ENCODE results near the gene CIDEB. TPM values are rescaled to one million over a fixed set of nuclear protein-coding genes. Genes with fewer than 3 reads are reported as not detected.

CIDEB gene
- total and polyA plus RNA-seq, 2 of the 4 experiments (the other 2 are of a cell fraction) = under 0.01 to 0.19 TPM

GRCh38 chr14:24291446-24292117 is 16.2 kb downstream of the CIDEB start:
- TF ChIP-seq NFE2L2 (IDR thresholded peaks at IDR 0.05; ENCODE audit: low read depth, low read length) (no peak), USF2 (IDR thresholded peaks at IDR 0.05; ENCODE audit: low read depth, low read length) (no peak), MXI1 (IDR thresholded peaks at IDR 0.05; ENCODE audit: borderline replicate concordance, low read depth, low read length) (no peak), FOS (IDR thresholded peaks at IDR 0.05; ENCODE audit: low read depth, low read length) (no peak), CEBPB (IDR thresholded peaks at IDR 0.05; ENCODE audit: low read depth, low read length) (no peak), RCOR1 (IDR thresholded peaks at IDR 0.05; ENCODE audit: insufficient replicate concordance, low read length) (no peak), MAZ (IDR thresholded peaks at IDR 0.05; ENCODE audit: borderline replicate concordance, low read depth, low read length) (no peak), RAD21 (IDR thresholded peaks at IDR 0.05; ENCODE audit: low read length) (no peak)
- ATAC-seq (ENCODE audit: low read depth) (no peak), DNase-seq (no peak)
- POLR2A ChIA-PET (ENCODE audit: unreplicated experiment) = no interaction called here
- Histone ChIP-seq H3K14ac (replicated peaks; ENCODE audit: low read depth, low read length) (no peak overlapping the region), H3K4me3 (ENCODE audit: insufficient read depth, low read depth, low read length) (no peak overlapping the region), H3K9ac (ENCODE audit: low read depth, low read length) (no peak overlapping the region), H3K23ac (ENCODE audit: low read depth, low read length) (no peak overlapping the region), H3K79me1 (ENCODE audit: low read depth in 1 of 2, low read length in 2 of 2) (0 out of 4 replicates have a peak, but pooled peaks cover 2 to 4% of the 10 kb centered on the region in 2 experiments), H3K27me3 (ENCODE audit: control insufficient read depth, insufficient read depth, low read length) (no peaks in the 10 kb centered on the region), H2BK15ac (ENCODE audit: low read depth, low read length) (no peak overlapping the region), H2AK5ac (ENCODE audit: low read depth, low read length) (no peak overlapping the region), H3K56ac (ENCODE audit: extremely low read depth, insufficient read depth, low read length) (no peak overlapping the region), H2BK5ac (ENCODE audit: low read depth, low read length, poor library complexity, severe bottlenecking) (no peak overlapping the region), H2BK120ac (ENCODE audit: low read depth, low read length) (no peak overlapping the region), H3K27ac (ENCODE audit: insufficient read depth, low read length) (no peak overlapping the region), H3K4me2 (ENCODE audit: low read depth, low read length) (no peak overlapping the region), H3K18ac (ENCODE audit: low read depth, low read length) (no peak overlapping the region), H3K9me3 (ENCODE audit: control insufficient read depth, insufficient read depth, low read length) (no peaks in the 10 kb centered on the region), H2BK20ac (ENCODE audit: low read depth, low read length) (no peak overlapping the region), H2AFZ (replicated peaks; ENCODE audit: low read length, poor library complexity) (no peak overlapping the region), H4K91ac (ENCODE audit: insufficient read depth, low read depth, low read length) (no peak overlapping the region), H4K5ac (ENCODE audit: low read depth, low read length) (no peak overlapping the region), H3K9me1 (ENCODE audit: insufficient read depth, low read length) (no peaks in the 10 kb centered on the region), H2AK9ac (replicated peaks; ENCODE audit: low read depth, low read length, poor library complexity) (no peak overlapping the region), H3K36me3 (ENCODE audit: control insufficient read depth, insufficient read depth, low read length) (peaks cover 28% of the 10 kb centered on the region), H3K4me1 (ENCODE audit: control insufficient read depth, insufficient read depth, low read length) (peaks cover 1% of the 10 kb centered on the region), H4K8ac (ENCODE audit: low read depth in 2 of 2, low read length in 2 of 2) (no peak overlapping the region), H4K20me1 (ENCODE audit: insufficient read depth, low read length) (no peaks in the 10 kb centered on the region), H3K4ac (ENCODE audit: low read depth, low read length) (no peak overlapping the region)
- CTCF ChIA-PET = interaction anchor here (2.1 kb wide), 1 partner anchor 16 kb away, joined by 5 read pairs; the partner anchor contains the start of gene CIDEB
- no TSS peak for BruUV-seq (replicated peaks)
- whole genome bisulfite sequencing, 2 experiments (ENCODE audit: extremely low coverage in 2 of 2, insufficient read length in 1 of 2) = no CpG with 5 or more reads among the region's 3 CpGs
- intact Hi-C loops (cut with micrococcal nuclease) = loop anchor here (10.0 kb wide), 1 partner anchor 307 kb away; the partner anchor contains the start of gene DHRS4L2
- dilution Hi-C loops (cut with HindIII; ENCODE audit: low sequenced_read_pairs, unreplicated experiment) = no loop called here
- in situ Hi-C loops (cut with MboI; ENCODE audit: low sequenced_read_pairs) = no loop called here
